GM15510 (cell line): ENCODE data around the gene TEAD1.

ENCODE experiments used
- POLR2A ChIP-seq: IDR thresholded peaks from 3 replicates; pipeline ENCODE4 v1.6.1; 2011; ENCODE audit warnings: borderline replicate concordance; ENCODE audit not compliant: insufficient read length; ENCODE audit errors: extremely low read depth

Gene TEAD1

DNA sequence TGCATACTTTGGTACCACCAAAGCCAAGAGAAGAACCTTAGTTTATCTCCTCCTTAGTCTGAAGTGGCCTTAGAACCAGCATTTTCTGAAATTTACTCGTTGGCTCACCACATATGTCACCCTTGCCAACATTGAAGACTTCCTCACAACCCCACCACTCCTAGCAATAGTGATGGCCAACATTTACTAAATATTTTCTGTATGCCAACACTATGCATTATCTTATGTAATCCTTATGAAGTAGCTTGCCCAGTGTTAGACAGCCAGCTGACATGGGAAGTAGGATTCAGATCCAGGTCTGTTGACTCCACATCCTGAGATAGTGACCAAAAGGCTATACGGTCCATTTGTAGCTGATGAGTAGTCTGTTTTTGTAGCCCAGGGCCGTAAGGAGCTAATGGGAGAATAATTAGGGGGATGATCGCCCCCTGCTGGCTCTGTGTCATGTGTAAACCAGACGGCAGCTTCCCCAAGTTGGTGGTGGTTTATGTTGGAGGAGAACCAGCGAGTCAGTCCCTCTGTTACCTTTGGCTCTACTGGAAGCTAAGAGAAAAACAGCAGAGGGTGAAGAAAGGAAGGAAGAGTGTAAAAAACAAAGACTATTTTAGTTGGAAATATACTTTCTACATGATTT, 214.4 kb downstream of the TEAD1 start:
- TF ChIP-seq POLR2A: no peak

DNA sequence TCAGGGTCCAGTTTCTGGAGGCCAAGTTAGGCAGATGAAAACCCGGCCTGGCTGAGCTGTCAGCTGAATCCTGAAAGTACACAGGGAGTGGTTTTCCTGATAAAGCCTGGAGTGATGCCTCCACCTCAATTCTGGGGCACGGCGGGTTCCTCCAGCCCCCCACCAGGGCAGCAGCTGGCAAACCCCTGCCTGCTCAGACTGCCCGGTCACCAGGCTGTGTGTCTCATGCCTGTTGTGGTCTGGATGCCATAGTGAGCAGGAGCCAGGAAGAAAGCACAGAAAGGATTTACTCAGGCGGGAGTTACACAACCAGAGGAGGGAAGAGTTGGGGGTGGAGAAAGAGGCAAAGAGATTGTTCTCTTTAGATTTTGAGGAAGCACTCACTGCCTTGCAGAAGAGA, 215.0 kb downstream of the TEAD1 start:
- TF ChIP-seq POLR2A: no peak

DNA sequence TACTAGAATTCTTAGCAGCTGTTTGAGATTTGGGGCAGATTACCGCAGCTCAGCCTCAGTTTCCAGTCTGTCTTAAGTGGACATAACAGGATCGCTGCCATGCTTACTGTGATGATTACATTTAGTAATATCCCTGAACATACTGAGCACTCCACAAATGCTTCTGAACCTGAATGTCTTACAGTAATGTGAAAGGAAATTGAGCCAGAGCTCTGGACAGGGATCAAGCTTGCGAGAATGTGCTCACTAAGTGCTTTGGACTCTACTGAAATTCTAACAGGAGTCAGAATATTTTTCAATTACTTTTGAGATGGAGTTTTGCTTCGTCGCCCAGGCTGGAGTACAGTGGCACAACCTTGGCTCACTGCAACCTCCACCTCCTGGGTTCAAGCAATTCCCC, 216.3 kb downstream of the TEAD1 start:
- TF ChIP-seq POLR2A: no peak

DNA sequence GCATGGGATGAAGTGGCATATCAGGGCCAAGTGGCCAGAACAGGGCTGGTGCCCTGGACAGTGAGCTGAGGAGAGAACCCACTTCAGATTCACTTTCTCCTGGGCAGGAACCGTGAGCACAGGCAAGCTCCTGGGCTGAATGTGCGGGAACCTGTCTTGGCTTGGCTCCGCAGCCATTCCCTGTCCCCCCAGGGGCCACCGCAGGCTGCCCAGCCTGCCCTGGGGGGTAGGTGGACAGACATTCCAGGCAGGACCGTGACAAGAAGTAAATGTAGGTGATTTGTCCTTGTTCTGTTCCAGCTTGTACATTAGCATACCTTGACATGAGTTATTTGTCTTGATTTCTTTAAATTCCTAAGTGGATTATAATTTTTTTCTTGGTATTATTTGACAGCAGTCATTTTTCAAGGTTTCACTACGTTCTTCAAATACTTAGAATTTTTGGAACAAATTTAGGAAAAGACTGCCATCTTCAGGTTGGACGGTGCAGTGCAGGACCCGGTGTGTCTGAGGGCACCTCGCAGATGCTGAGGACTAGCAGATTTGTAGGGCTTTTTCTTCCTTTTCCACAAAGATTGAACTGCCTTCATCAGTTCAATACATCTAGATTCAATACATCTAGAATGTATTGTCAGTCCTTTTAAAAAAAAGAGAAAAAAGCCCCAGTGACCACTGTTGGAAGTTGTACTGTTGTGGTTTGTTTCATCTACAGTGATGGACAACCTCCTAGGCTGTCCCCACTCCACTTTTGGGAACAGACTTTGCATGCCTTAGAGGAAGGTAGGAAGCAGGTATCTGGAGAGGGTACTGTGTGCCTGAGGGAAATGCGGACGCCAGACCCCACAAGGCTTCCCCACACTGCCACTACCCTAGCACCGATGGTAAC, 219.8 kb downstream of the TEAD1 start:
- TF ChIP-seq POLR2A: no peak

DNA sequence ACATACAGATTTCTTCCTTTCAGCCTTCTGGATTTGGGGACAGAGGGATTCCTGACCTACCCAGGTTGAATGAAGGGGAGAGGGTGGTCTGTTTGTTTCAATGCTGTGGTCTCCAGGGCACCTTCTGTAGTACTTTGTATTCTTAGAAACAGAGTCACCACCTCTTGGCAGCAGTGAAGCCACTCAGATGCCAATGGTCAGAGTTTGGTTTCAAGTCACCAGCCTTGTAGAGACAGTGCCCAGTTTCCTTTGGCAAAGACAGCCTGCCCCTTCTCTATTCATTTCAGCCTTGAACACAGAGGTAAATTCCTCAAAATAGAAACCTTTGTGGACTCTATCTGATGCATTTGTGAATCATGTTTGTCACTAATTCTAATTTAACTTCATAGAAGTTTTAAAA, 223.2 kb downstream of the TEAD1 start:
- TF ChIP-seq POLR2A: no peak

DNA sequence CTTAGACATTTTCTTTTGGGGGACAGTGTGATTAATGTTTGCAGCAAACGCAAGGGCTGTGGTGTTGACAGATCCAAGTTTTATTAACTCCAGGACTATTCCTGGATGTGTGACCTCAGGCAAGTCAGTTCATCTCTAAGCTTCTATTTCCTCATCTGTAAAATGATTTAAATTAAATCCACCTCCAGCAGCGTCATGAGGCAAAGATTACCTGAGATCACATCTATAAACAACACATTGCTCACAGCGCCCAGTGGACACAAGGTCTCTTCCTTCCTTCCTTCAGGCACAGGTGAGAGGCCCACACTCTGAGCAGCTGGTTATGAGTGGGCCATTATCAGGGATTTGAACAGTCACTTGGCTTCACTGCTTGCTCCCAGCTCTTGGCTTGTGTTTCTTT, 223.6 kb downstream of the TEAD1 start:
- TF ChIP-seq POLR2A: no peak

DNA sequence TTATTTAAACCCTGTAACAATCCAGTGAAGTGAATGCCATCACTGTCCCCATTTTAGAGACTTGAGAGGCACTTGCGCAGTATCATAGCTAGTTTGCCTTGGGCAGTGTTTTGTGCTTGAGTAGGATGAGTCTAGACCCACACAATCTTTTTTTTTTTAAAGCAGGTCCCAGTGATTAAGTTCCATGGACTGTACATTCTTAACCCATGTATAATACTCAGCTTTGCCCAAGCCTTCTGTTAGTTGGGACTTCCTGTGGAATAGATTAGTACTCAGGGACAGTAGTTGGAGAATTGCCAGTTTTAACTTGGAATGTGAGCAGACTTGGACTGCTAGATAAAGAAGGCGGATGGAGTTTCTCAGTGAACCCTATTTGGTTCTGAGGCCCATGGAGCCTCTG, 226.3 kb downstream of the TEAD1 start:
- no peak for TF ChIP-seq POLR2A

DNA sequence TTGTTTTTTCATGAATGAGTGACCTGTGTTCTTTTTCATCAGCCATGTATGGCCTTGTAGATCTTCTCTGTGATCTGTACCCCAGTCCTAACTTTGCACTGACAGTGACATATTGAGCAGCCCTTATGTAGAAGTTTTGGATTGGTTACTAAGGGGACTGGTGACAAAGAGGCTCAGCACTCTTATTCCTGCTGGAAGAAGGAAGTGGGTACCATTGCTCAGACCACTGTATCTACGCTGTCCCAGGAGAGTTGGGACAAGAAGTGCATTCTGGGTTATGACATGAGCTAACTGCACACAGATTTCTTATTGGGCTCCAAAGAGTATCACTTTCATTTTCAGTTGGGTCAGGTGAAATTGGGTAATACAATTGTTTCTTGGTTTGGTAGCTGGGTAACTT, 227.1 kb downstream of the TEAD1 start:
- TF ChIP-seq POLR2A: no peak

DNA sequence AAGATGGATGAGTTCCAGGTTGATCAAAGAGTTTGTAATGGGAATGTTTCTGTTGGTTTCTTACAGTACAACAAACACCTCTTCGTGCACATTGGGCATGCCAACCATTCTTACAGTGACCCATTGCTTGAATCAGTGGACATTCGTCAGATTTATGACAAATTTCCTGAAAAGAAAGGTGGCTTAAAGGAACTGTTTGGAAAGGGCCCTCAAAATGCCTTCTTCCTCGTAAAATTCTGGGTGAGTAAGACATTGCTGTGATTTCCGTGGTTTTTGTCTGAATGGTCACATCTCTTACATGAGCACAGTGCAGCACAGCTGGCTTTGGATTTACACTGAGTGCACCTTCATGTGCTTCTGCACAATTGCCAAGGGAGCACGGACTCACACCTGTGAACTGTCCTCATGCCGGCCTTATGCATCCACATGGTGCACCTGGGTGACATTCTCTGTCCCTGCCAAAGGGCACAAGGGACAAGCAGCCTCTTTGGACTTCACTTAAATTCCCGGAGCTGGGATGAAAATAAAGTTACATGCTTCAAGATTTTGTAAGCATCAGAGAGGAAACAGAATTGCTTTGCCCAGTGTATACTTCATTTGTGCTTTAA, 227.8 kb downstream of the TEAD1 start:
- TF ChIP-seq POLR2A: no peak

DNA sequence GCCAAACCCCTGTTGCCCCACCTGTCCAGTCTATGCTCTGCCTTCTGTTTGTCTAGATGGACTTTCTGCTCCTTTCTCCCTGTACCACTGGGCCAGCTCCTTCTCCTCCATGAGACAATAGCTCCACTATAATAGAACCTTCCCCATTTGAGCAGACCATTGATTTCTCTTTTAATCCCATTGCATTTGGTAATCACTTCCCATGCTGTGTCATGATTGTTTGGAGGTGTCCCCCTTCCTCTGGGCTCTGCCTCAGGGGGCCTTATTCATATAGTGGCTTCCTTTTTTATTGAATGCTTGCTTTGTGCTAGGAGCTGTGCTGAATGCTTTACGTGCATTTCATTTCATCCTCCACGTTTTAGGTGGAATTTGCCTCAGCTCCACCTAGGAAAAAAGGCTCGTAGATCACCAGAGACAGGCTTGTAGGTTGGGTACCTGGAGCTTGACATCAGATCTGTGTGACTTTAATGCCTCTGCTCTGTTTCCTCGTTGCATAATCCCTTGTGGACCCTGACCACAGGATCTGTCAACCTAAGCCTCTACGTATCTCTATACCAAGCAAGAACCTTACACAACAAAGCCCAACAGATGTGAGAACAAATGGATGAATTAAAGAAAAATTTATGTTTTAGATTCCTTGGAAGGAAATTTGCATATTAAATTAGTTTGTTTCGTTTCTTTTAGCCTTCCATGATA, 228.7 kb downstream of the TEAD1 start:
- no peak for TF ChIP-seq POLR2A

DNA sequence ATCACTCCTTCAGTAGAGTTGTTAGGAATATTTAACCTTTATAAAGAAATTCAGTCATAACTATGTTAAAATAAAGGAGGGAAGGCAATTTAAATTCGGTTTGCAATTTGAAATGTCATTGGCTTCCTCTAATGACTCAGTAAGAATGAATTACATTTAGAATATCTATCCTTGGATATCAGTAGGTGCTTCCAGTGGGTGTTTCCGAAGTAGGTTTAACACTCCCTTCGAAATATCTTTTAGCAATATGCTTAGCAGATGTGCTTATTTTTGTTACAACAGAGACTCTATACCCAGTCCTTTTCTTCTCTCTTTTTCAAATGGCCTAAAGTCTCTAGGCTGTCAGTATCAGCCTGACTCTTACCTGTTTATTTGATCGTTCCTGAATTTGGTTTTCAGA, 231.2 kb downstream of the TEAD1 start:
- TF ChIP-seq POLR2A: no peak

DNA sequence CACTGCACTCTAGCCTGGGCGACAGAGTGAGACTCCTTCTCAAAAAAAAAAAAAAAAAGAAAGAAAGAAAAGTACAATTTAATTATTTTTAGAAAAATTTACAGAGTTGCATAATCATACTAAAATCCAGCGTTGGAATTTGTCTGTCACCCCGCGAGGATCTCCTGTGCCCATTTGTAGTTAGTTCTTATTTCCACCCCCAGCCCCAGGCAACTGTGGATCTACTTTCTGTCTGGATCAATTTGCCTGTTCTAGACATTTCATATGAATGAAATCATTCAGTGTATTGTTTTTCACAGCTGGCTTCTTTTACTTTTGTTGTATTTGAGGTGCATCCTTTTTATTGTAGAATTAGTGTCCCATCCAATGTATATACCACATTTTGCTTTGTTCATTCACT, 232.3 kb downstream of the TEAD1 start:
- no peak for TF ChIP-seq POLR2A

DNA sequence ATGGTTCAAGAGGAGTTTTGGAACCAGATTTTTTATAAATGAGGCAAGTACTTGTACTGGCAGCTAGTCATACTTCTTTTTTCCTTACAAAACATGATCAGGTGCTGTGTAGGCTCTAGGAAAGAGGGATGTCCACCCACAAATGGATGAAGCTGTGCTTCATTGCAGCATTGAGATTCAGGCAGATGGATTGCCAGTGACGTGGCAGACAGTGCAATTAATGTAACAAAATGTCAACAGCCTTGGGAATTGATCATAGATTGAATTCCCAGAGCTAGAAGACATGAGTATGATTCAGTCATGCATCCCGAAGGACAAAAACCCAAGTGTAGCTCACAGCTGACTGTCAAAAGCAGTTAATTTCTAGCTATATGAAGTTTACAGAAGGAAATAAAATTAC, 235.7 kb downstream of the TEAD1 start:
- no peak for TF ChIP-seq POLR2A

DNA sequence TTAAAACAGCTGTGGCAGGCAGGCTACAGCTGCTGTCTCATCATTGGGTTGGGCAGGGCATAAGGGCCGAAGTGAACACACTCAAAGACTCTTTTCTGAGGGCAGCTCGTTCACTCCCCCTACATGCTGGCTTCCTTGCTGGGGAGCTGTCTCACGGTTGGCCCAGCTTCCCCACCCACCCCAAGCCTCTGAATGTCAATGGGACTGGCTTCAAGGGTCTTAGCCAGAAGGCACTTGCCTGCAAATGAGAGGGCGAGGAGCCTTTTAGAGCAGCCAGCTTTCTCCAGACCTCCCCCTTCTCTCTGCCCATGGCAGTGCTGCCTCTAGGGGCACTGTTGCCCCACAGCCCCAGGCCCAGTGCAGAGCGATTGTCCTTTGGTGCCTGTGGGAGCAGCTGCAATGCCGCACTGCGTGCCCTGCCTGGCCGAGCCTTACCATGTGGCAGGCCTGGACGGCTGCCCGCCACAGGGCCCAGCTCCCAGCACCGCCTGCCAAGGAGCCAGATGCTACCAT, 240.2 kb downstream of the TEAD1 start:
- TF ChIP-seq POLR2A: no peak

DNA sequence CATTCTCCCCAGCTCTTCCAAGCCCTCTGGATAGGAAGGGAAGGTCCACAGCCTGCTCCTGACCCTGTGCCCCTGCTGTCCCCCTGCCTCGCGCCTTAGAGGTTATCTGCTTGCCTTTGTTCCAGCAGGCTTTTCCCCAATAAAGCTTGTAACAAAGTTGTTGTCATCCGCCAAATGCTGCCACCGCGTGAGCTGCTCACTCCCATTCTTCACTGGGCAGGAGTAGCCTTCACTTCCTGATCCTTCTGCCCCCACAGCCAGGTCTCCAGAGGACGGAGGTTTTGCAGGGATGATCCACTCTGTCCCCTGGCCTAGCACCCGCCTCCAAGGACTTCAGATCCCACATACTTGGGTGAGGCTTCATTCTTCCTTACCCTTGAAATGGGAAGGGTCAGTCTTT, 240.9 kb downstream of the TEAD1 start:
- no peak for TF ChIP-seq POLR2A
